Stimulated activated CD4-positive, alpha-beta T cell treated with anti-CD3 and anti-CD28 coated beads, Interleukin-2, amount 100 ng/mL, for 4 hours (primary cell): ENCODE data around the gene CCR8.
A peak's percentile ranks its signal among the peaks of the same experiment; 100 is the strongest.

Experiments
- DNase-seq: peaks from one replicate; pipeline ENCODE4 v3.0.0-alpha.2; 2020; ENCODE audit warnings: low read depth

The CCR8 gene, protein sequence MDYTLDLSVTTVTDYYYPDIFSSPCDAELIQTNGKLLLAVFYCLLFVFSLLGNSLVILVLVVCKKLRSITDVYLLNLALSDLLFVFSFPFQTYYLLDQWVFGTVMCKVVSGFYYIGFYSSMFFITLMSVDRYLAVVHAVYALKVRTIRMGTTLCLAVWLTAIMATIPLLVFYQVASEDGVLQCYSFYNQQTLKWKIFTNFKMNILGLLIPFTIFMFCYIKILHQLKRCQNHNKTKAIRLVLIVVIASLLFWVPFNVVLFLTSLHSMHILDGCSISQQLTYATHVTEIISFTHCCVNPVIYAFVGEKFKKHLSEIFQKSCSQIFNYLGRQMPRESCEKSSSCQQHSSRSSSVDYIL

DNA sequence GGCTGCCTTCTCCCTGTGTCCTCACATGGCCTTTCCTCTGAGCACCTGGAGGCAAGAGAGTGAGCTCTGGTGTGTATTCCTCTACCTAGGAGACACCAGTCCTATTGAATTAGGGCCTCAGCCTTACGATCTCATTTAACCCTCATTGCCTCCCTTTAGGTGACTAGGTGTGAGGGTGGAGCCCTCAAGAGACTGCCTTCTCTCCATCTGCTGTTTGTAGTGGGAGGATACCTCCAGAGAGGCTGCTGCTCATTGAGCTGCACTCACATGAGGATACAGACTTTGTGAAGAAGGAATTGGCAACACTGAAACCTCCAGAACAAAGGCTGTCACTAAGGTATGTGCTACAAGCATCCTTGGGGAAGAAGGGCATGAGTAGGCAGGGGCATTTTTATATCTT is at the start of gene CCR8:
TSS of gene CCR8 (plus strand) at position 217 of the 400 bp plus-strand sequence. CDS start 2,623 bp downstream, outside the sequence.
- no peak for DNase-seq

DNA sequence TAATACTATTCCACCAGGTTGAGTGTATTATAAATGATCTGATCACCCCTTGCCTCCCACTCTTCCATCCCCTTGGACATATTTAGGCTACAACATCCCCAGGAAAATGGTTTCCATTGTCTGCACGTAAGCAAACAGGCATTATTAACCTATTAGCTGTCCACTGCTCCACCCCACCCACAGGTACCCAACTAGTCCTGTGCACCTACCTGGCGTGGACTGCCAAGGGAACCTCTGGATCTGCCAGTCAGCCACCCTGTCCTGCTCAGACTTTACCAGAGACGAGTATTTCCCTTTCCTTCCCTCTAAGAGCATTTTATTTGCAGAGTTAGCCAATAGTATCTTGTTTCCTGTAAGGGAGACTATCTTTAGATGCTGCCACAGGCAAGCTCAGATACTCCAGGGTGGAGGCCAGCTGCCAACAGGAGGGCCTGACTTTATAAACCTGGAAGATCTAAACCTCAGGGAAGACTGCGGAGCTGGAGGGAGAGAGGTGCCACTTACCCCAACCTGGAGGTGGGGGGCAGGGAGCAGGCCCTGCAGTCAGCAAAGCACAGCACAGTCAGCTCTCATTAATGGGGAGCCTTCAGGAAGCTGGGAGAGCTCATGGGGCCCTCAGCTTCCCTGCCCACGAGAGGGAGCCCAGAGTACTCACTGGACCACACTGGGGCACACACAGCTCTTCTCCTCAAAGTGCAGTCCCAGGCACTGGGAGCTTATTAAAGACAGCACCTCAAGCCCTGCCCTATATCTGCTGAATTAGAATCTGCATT is 49.6 kb upstream of the CCR8 start, which contains the start of gene CX3CR1:
TSS of gene CX3CR1 (minus strand) at position 292 of the 773 bp plus-strand sequence. CDS start 13,527 bp downstream, outside the sequence.
- no peak for DNase-seq

DNA sequence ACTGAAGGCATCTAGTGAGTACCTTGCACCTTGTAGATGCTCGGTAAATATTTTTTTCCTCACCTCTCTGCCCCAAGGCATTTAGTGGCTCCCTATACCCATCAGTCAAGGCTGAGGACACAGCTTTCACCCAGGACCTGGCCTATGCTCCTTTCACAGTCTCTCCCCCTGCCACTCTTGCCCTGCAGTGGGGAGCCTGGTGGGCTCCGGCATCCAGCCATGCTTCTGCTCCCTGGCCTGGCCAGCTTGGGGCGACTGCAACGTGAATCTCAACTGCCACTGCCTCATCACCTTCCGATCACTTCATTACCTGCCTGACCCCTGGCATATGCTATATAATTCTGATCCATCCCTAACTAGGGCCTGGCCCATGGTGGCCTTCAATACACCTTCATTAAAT is 48.9 kb upstream of the CCR8 start:
- DNase-seq = no peak

DNA sequence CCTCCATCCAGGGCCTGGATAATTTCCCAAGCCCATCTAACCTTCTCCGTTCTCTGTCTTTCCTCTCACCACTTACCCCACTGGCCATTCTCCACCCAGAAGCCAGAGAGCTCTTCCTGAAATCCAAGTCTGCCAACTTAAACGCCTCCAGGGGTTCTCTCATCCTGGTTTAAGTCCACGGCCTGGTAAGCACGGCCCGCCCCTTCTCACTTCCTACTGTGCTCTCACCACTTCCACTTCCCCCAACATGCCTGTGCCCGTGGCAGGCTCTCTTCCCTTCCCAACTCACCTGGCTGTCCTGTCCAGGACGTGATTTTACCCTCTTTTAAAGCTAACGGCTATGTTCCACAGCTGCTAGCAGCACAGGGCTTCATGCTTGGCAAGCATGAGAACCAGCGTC is 48.0 kb upstream of the CCR8 start:
- no peak for DNase-seq

DNA sequence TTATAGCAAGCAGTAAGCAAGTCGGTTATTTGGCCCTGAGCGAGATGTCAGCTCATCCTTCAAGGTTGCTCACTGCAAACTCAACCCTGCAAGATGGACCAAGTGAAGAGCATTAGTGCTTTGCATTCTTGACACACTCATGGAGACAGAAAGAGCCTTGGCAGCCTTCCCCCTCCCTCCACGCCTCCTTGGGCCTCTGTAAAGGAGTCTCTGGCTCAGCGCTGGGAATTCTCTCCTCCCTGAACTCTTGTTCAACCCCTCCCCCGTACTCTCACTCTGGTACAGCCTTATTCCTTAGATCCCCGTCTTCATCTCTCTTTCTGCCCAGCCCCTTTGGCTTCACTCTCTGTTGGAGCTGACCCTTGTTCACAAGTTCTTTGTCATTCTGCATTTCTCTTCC is 47.5 kb upstream of the CCR8 start:
- no peak for DNase-seq

DNA sequence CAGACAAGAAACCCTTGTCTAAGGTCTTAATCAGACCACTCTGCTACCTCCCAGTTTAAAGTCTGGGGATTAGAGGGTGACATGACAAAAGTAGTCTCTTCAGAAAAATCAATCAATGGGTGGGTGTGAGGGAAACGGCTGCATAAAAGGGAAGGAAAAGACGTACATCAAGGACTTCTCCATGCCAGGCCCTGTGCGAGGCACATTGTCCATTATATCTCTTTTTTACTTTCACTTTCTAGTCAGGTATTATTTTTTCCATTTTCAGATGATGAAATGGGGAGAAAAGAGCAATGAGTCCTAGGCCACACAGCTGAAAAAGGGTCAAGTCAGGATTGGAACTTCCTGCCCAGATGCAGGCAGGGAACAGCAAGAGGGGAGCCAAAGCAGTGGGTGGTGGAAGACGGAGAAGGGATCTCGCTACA is 45.0 kb upstream of the CCR8 start:
- no peak for DNase-seq

DNA sequence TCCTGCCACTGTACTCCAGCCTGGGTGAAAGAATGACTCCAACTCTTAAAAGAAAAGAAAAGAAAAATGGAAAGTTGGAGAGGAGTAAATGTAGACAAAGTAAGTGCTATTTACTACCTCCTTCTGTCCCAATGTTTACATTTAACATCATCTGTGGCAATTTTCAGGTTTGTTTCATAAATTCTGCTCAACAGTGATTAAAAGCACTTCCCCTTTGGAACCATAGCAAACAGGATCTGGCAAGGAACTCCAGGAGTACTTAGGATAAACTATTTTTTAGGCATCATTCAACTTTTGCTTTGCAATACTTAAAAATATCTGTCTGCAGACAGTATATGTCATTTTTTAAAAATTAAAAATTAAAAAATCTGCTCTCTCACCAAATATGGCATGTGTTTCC is 44.2 kb upstream of the CCR8 start:
- DNase-seq = no peak

DNA sequence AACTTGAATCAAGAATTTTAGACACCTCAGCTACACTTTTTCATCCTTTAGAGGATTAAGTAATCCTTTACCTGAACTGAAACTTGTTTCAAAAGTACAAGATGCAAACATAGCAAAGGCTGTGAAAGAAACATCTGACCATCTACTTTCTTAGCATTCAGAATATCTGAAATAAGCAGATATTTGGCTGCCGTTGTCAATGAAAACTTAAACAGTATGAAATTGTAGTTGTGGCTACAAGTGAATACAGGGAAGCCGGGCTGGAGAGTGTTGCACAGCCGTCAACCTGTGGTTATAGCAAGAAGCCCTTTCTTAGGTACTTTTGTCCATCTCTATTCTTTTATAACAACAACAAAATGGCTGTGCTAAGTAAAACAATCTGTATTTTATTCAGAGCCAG is 42.7 kb upstream of the CCR8 start:
- no peak for DNase-seq

DNA sequence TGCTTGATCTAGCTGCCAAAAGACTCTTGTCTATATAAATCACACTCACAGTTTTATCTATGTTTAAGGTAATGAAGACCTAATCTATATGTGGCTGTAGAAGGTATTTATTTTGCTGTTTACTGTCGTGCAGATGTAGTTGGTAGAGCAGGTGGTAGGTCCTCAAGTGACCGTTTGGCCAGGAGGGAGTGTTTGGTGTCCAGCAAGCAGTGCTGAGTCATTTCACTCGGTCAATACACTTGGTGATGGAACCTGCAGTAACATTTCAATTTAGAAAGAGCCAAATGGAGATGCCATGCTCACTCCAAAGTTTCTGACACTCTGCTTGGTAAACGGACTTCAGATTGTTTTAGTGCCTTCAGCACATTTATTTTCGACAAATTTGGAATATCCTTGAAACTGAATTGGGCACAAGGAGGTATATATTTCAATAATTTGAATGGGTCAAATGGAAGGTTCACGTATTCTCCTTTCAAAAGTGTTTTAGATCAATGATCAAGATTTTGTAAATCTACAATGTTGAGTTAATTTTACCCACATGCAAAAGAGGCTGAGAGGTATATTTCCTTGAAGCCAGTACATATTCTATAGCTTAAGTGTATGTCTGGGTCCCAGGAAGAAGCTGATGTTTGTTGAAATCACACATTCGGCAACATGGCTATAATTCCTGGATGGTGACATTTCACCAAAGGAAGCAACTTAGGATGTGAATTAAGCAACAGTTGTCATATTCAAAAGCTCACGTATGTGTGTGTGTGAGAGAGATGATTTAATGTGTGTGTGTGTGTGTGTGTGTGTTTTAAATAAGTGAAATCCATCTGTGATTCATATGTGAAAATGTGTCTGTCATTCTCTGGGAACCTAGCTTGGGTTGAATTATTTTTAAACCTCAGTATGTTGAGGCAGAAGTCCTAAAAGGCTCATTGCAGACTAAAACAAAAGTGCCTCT is 42.0 kb upstream of the CCR8 start:
- DNase-seq = no peak

DNA sequence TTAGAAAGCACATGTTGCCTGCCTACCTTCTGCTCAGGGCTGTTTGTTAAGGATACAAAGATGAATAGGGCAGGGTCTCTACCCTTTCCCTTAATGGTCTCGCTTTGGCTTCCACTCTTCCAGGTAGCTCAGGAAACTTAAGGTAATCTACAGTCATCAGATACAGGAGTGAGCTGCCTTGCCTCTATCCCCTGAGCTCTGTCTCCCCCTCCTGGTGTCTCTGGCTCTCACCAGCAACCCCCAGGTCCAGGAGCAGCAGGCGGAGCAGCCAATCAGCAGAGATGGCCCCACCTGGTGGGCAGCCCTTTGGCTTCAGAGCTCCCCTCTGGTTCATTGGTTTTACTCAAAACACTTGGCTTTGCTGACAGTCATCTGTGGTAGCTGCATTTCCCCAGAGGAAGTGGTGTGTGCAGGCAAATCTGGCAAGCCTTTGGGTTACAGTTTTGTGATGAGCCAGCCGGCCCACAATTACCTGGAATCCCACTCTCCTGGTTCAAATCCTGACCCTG is 41.2 kb upstream of the CCR8 start:
- peak; percentile 74 for DNase-seq

DNA sequence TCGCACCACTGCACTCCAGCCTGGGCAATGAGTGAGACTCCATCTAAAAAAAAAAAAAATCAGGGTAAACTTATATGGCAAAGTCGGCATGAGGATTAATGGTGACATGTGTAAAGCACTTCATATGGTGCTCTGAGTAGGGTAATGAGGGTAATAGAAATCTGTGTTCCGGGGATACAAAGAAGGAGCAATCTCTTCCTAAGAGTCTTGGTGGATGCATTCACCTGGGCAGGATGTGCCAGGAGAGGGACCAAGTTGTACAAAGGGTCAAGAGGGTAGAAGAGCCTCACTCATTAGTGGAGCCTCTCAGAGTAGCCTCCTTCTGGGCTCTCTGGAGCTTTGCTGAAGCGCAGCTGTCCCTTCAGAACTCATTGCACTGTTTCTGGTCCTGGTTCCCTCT is 40.4 kb upstream of the CCR8 start:
- DNase-seq = no peak

DNA sequence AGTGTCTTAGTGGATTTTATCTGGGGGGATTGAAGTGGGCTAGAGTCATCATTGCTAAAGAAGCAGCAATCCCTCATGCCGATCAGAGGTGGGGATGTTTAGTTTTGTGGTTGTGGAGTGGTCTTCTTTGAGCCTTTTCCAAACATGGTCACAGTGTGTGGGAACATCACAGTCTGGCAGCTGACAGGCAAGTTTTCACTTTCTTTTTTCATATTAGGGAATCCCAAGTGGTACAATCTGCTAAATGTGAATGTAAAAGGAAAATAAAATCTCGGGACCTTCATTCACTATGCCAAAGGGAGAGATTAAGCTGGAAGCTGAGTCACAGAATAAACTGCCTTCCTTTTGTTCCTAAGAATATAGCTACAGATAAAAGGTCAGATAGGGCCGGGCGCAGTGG is 39.3 kb upstream of the CCR8 start:
- DNase-seq = no peak

DNA sequence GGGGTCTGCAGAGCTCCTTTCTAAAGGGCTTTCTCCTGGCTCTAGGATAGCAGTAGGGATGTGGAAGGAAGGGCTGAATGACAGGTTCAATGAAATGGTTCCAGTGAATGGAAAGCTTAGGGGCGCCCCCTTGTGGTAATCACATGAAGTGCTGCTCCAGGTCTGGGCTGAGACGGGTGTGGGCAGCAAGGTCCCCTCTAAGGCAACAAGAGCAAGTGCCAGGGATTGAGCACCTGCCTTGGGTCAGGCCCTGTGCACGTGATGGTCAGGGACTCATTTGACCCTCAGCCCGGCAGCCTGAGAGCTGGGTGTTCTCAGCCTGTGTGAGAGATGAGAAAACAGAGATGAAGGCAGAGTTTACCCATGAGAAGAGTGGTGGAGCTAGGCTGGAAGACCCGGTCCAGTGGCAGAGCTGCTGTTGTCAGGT is 37.6 kb upstream of the CCR8 start:
- peak; percentile 65 for DNase-seq

DNA sequence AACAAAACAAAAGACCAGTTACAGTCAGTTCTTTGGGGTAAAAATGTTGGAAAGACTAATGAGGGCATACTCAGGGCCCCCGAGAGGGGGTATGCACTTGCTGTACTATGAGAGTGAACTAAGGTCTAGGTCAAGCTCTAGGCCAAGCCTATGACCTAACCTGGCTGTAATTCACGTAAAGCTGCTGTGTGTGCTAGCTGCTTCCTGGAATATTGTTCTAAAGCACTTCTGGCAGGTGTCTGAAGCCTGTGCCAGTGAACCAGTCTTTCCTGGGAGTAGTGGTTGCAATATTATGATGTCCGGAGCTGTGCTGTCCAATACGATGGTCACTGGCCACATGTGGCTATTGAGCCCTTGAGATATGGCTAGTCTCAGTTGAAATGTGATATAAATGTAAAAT is 36.5 kb upstream of the CCR8 start:
- DNase-seq = no peak

DNA sequence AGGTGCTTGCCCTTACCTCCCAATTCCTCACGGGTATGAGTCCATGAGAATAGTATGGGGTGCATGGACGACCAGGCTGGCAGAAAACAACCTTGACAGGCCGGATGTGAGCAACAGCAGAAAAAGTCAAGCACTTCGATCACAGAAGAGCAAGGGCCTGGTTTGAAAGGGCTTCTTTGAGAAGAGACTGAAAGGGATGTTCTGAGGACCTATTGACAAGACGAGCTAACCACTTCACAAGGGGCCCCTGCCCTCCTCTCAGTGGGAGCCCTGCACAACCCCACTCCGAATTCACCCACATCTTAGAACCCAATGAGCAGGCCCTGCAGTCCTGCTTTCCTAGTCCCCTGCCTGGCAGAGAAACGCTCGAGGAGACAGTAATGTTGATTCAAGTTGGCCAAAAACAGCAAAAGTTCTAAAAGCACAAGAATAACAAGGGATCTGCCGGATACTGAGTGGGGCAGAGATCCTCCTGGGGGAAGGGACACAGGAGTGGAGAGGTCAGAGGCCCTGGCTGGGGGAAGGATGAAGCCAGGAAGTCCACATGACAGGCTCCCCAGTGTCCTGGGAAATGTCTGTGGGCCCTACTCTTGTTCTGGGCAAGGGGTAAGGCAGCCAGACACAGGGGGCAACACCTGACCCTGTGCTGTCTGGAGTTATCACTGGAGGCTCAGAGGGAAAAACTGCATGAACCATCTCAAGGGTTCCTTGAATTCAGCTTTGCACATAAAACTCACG is 34.9 kb upstream of the CCR8 start:
- DNase-seq = no peak

DNA sequence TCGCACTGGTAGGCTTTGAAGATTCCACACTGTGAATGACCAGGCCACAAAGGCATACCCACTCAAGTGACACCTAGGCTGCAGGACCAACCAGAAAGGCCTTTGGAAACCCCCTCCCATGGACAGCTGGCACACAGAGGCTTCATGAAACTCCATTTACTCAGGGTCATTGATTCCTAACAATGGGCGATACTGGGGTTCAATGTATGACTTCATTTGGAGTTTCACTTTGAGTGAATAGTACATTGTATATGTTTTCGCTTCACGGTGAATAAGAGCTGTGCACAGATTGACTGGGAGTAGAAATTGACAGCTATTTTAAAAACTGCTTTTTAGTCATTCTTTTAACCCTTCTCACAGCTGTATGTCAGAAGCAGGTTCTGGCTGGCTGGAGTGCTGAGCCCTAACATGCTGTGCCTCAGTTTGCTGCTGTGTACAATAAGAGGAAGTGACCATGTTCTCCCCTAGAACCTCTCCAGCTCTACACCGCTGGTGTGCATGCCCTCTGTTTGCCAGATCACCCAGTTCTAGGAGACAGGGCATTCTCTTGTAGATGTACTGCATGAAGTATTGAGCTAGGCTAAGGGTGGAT is 34.2 kb upstream of the CCR8 start:
- DNase-seq = no peak

DNA sequence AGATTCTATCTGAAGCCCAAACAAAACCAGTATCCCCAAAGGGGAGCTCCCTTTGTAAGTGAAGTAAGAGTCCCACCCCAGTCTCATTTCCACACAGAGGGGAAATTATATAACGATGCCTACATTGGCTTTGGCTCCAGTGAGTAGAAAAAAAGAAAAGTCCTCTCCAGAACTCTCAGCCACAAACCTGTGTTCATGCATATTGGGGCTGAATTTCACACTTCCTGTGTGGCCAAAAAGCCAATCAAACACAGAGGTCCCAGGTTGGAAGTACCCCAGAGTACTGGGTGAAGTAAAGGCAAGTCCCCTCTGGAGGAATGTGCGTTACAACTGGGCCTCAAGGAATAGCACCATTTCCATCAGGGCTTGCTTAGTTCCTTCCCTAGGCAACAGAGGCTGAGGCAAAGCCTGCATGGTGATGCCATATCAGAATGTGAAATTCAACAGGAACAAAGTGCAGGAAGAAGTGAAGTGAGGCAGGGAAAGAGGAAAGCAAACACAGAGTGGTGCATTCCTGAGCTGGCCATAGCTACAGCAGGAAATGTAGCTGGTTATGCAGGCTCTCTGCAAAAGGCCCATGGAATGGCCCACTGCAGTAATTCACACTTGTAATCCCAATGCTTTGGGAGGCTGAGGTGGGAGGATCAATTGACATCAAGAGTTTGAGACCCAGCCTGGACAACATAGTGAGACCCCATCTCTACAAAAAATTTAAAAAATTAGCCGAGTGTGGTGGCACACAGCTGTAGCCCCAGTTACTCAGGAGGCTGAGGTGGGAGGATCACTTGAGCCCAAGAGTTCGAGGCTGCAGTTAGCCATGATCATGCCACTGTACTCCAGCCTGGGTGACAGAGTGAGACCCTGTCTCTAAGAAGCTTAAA is 33.1 kb upstream of the CCR8 start:
- no peak for DNase-seq

DNA sequence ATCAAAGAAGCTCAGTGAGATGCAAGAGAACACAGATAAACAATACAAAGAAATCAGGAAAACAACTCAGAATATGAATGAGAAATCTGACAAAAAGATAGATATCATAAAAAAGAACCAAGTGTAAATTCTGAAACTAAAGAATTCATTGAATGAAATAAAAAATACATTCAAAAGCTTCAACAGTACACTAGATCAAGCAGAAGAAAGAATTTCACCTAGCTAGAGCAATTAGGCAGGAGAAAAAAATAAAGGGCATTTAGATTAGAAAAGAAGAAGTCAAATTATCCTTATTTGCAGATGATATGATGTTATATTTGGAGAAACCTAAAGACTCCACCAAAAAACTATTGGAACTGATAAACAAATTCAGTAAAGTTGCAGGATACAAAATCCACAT is 30.2 kb upstream of the CCR8 start:
- no peak for DNase-seq

DNA sequence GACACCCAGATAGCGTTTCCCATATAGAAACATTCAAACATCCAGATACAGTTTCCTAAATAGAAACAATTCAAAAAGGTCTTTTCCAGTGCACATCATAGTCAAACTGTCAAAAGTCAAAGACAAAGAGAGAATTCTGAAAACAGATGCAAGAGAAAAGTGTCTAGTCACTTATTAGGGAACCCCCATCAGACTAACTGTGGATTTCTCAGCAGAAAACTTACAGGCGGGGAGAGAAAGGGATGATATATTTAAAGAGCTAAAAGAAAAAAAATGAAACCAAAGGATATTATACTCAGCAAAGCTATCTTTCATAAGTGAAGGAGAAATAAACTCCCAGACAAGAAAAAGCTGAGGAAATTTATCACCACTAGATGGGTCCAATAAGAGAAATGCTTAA is 27.3 kb upstream of the CCR8 start:
- no peak for DNase-seq

DNA sequence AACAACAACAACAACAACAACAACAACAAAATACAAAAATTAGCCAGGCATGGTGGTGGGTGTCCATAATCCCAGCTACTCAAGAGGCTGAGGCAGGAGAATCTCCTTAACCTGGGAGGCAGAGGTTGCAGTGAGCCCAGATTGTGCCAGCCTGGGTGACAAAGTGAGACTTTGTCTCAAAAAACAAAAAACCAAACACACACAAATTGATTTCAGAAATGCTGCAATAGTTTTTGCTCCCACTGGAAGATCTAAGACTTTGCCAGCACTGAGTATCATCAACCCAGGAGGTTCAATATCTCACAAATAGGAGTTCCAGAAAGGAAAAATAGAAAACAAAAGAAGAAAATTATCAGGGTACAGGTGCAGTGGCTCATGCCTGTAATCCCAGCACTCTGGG is 16.2 kb upstream of the CCR8 start:
- no peak for DNase-seq
